GM12875 (cell line): ENCODE data around the gene DIP2B.

Experiments used
- H3K4me3 ChIP-seq: one replicate; pipeline ENCODE4 v1.5.1; 2011; ENCODE audit warnings: low read depth, low read length, control low read depth
- TF ChIP-seq, protein P1 (sequence below): IDR thresholded peaks from 2 replicates; pipeline ENCODE4 v1.5.1; 2011; ENCODE audit warnings: low read depth, mild to moderate bottlenecking, control low read depth, inconsistent platforms, low read length, moderate library complexity, borderline replicate concordance; ENCODE audit not compliant: insufficient read depth

DIP2B gene

GRCh38 chr12:50618864-50619609 is 114.3 kb downstream of the DIP2B start:
- TF ChIP-seq, protein P1, sequence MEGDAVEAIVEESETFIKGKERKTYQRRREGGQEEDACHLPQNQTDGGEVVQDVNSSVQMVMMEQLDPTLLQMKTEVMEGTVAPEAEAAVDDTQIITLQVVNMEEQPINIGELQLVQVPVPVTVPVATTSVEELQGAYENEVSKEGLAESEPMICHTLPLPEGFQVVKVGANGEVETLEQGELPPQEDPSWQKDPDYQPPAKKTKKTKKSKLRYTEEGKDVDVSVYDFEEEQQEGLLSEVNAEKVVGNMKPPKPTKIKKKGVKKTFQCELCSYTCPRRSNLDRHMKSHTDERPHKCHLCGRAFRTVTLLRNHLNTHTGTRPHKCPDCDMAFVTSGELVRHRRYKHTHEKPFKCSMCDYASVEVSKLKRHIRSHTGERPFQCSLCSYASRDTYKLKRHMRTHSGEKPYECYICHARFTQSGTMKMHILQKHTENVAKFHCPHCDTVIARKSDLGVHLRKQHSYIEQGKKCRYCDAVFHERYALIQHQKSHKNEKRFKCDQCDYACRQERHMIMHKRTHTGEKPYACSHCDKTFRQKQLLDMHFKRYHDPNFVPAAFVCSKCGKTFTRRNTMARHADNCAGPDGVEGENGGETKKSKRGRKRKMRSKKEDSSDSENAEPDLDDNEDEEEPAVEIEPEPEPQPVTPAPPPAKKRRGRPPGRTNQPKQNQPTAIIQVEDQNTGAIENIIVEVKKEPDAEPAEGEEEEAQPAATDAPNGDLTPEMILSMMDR = no peak
- no peak overlapping the region for H3K4me3 ChIP-seq

DNA sequence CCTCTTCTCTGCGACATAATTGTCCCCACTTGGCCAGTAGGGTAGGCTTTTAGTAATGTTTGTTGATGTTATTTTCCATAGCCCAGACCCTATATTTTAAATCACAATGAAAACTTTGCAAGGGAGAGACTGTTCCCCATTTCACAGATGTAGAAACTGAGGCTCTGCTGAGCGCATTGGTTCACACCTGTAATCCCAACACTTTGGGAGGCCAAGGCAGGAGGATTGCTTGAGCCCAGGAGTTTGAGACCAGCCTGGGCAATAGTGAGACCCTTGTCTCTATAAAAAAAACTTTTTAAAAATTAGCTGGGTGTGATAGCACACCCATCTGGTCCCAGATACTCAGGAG is 114.8 kb downstream of the DIP2B start:
- no peak overlapping the region for H3K4me3 ChIP-seq
- TF ChIP-seq, protein P1 = no peak

DNA sequence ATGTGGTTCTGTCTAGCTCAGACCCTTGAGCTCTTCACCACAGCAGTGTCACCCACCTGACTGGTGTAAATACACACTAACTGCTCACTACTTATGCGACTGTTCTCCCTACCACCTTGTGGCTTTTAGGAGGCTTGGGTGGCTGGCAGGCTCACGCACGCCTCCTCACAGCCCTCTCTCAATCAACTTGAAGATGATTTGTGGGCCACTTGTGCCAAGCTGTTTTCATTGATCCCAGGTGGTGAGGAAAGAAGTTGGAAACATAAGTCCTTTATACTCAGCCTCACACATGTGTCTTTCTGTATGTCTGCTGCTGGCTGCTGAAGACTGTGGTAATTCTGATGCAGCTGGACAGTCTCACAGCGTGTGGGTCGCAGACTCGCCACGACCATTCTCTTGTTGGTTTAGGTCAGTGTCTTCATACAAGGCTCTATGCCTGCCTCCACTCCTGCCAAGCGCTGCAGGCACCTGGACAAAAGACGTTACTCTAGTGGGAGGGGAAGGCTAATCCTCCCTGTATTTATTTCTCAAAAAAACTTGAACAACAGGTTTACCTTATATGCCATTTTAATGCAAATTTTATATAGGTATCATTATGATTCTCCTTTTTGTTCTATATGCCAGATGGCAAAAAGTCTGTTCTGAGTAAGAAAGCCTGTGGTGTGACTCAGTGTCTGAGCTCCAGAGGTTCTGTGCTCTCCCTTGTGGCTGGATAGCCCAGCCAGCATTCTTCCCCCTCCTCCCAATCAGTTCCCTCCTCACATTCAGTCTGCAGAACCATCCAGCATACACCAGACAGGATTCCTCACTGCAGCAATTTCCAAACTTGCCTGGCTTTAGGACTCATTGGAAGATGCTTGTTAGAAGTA is 115.6 kb downstream of the DIP2B start:
- H3K4me3 ChIP-seq = no peak overlapping the region
- TF ChIP-seq, protein P1 = no peak

GRCh38 chr12:50620978-50621360 is 116.2 kb downstream of the DIP2B start:
- TF ChIP-seq, protein P1 = no peak
- H3K4me3 ChIP-seq = no peak overlapping the region

DNA sequence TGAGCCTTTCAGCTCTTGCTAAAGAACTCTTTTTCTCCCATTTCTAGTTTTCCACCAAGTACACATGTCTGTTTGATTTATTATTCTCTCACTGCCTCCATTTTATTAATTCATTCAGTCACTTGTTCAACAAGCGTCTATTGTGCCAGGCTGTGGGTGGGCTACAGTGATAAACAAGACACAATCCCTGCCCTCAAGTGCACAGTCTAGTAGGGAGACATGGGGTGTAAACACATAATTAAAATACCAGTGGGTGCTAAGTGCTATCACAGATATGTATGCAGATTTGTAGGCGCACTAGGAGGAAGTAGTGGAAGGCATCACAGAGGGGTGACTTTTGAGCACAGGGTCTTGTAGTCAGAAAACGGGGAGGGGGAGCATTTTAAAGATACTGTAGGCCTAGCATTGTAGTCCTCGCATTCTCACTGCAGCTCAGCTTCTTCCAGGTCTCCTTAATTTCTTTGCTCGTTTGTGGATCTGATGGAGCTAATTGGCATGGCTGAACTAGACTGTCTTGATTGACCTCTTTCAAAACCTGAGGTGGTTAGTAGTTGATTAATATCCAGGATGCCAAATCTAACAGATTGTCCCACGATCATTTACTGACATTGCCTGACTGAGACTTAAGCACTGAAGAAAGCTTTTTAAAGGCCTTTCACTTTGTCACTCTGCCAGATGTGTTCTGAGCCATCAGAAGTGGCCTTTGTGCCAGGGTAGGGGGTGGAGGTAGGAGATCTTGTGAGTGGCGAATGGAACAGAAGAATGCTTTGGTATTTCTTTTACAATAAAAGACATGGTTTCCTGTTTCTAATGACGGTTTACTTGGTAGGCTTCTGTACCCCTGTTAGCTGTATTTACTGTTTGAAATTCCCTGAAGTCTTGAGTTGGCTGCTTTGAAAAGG is 116.9 kb downstream of the DIP2B start:
- TF ChIP-seq, protein P1 = no peak
- no peak overlapping the region for H3K4me3 ChIP-seq

DNA sequence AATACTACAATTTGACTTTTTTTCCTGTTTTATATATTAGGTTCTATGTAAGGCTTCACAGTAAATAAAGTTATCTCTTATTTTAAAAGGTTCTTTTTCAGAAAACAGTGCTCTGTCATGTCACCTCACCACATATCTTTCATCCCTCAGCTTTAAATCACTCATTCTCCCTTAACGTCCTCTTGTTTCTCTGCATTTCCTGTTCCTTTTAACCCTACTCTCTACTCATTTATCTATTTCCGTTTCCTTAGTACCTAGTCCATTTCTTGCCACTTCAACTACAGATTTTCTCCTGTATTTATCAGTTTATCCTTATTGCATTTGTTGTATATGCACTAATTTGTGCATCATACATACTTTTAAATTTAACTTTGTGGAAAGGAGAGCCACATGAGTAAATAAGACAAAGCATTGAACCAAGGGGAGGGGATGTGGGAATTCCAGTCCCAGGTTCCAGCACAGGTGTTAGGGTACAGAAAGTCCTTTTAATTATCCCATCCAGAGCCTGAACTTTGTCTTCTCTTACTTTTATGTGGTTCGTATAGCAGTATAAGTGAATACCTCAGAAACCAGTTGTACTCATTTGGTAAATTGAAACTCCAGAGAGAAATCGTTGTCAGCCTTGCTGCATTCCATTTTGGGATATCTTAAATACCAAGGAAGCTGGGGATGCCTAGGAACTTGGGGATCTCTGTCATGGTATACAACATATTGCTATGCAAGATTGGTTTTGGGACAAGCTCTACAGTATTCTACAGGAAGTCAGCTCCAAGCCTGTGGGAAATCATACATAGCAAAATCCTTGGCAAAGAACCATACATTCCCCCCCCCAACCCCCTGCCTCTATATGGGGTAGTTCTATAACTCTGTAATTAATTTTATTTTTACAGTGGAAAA is 120.5 kb downstream of the DIP2B start:
- TF ChIP-seq, protein P1 = no peak

More for the DNA sequence above, 120.5 kb downstream of the DIP2B start:
- no peak overlapping the region for H3K4me3 ChIP-seq
